HG03558 (cell line): ENCODE data around the gene KRT84.

Experiments
- ATAC-seq: cut with Tn5 transposase; IDR thresholded peaks from one replicate; pipeline ENCODE4 v1.9.1; 2021; ENCODE audit warnings: moderate number of reproducible peaks; ENCODE audit not compliant: unreplicated experiment; ENCODE audit errors: extremely low read depth

Gene KRT84

GRCh38 chr12:52364901-52365489 lies 20.5 kb downstream of the KRT84 start:
- ATAC-seq = no peak

- ATAC-seq = no peak
Measured at GRCh38 chr12:52364061-52364460, 21.4 kb downstream of the KRT84 start.

- no peak for ATAC-seq
Measured at GRCh38 chr12:52363111-52363679, 22.3 kb downstream of the KRT84 start.

- no peak for ATAC-seq
Measured at GRCh38 chr12:52362118-52362726, 23.2 kb downstream of the KRT84 start.

- no peak for ATAC-seq
Measured at GRCh38 chr12:52361553-52361952, 23.9 kb downstream of the KRT84 start.

GRCh38 chr12:52360663-52361271 lies 24.7 kb downstream of the KRT84 start:
- ATAC-seq = no peak

GRCh38 chr12:52360106-52360662 lies 25.3 kb downstream of the KRT84 start:
- ATAC-seq = no peak

- ATAC-seq = no peak
Measured at GRCh38 chr12:52359621-52360061, 25.8 kb downstream of the KRT84 start.

- peak; percentile 80 for ATAC-seq
Measured at GRCh38 chr12:52358575-52359350, 26.7 kb downstream of the KRT84 start.

GRCh38 chr12:52356762-52357580 lies 28.5 kb downstream of the KRT84 start:
- ATAC-seq = no peak

GRCh38 chr12:52356031-52356761 lies 29.3 kb downstream of the KRT84 start:
- no peak for ATAC-seq

GRCh38 chr12:52355176-52355575 lies 30.3 kb downstream of the KRT84 start:
- ATAC-seq = no peak

GRCh38 chr12:52354200-52354599 lies 31.3 kb downstream of the KRT84 start:
- no peak for ATAC-seq

GRCh38 chr12:52353766-52354165 lies 31.7 kb downstream of the KRT84 start:
- no peak for ATAC-seq

GRCh38 chr12:52352951-52353350 lies 32.5 kb downstream of the KRT84 start:
- no peak for ATAC-seq

GRCh38 chr12:52351196-52352059 lies 34.0 kb downstream of the KRT84 start:
- no peak for ATAC-seq

GRCh38 chr12:52350786-52351185 lies 34.7 kb downstream of the KRT84 start:
- ATAC-seq = no peak

- no peak for ATAC-seq
Measured at GRCh38 chr12:52350021-52350620, 35.3 kb downstream of the KRT84 start.
